Left kidney (tissue), 2 donors: ENCODE measurements around the gene LRRC49. TPM values are rescaled to one million over a fixed set of nuclear protein-coding genes. Genes with fewer than 3 reads are reported as not detected.

Experiments used
- DNase-seq: peaks from one replicate; pipeline ENCODE4 v3.0.0-alpha.2; 2013
- polyA plus RNA-seq: library from polyadenylated mRNA; unstranded; fragments of 120-200 nt; gene quantifications from one replicate; pipeline ENCODE4 v1.2.1, GENCODE V29; 2013; ENCODE audit not compliant: insufficient read length

The LRRC49 gene
- polyA plus RNA-seq, 1 donor = 20.9 TPM

- DNase-seq = no peak
Observed at GRCh38 chr15:71088155-71088554, 195.5 kb downstream of the LRRC49 start.

- DNase-seq = no peak
Observed at GRCh38 chr15:71088683-71089082, 196.1 kb downstream of the LRRC49 start.

GRCh38 chr15:71089801-71090200 lies 197.2 kb downstream of the LRRC49 start:
- no peak for DNase-seq

GRCh38 chr15:71091601-71092000 lies 199.0 kb downstream of the LRRC49 start:
- DNase-seq = no peak

GRCh38 chr15:71092056-71092600 lies 199.5 kb downstream of the LRRC49 start:
- DNase-seq = no peak

GRCh38 chr15:71093054-71094024 lies 200.7 kb downstream of the LRRC49 start:
- no peak for DNase-seq

- DNase-seq = no peak
Observed at GRCh38 chr15:71094137-71094536, 201.5 kb downstream of the LRRC49 start.

GRCh38 chr15:71096676-71097075 lies 204.1 kb downstream of the LRRC49 start:
- no peak for DNase-seq

GRCh38 chr15:71097890-71098289 lies 205.3 kb downstream of the LRRC49 start:
- DNase-seq = no peak

GRCh38 chr15:71098920-71099319 lies 206.3 kb downstream of the LRRC49 start:
- DNase-seq = no peak

Other genes with a start within 250 kb of the LRRC49 start
- gene UACA, start 129.3 kb upstream of the LRRC49 start, polyA plus RNA-seq = 120 TPM
- 15.5 TPM for gene LARP6, start 38.7 kb upstream of the LRRC49 start, polyA plus RNA-seq
- gene THAP10, start 393 bp upstream of the LRRC49 start, polyA plus RNA-seq = 8.1 TPM
- gene THSD4, start 222.6 kb downstream of the LRRC49 start, polyA plus RNA-seq = 30.2 TPM